Measurements from ENCODE around the gene PLXDC1. TPM values are rescaled to one million over a fixed set of nuclear protein-coding genes. Genes with fewer than 3 reads are reported as not detected.

Gene PLXDC1
- total and polyA plus RNA-seq, 2 experiments from 2014 or later = 0.28 to 0.91 TPM

DNA sequence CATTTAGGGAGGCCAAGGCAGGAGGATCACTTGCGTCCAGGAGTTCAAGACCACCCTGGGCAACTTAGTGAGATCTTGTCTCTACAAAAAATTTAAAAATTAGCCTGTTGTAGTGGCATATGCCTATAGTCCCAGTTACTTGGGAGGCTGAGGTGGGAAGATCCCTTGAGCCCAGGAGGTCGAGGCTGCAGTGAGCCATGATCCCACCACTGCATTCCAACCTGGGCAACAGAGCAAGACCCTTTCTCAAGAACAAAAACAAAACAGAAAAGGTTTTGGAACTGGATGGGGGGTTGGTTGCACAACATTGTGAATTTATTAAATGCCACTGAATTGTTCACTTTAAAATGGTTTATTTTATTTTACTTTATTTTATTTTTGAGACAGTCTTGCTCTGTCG is 21.2 kb downstream of the PLXDC1 start:
- no peak overlapping the region for H3K4me3 Mint-ChIP-seq
- DNase-seq (ENCODE audit: low spot score) = no peak
- TF ChIP-seq, protein P1, sequence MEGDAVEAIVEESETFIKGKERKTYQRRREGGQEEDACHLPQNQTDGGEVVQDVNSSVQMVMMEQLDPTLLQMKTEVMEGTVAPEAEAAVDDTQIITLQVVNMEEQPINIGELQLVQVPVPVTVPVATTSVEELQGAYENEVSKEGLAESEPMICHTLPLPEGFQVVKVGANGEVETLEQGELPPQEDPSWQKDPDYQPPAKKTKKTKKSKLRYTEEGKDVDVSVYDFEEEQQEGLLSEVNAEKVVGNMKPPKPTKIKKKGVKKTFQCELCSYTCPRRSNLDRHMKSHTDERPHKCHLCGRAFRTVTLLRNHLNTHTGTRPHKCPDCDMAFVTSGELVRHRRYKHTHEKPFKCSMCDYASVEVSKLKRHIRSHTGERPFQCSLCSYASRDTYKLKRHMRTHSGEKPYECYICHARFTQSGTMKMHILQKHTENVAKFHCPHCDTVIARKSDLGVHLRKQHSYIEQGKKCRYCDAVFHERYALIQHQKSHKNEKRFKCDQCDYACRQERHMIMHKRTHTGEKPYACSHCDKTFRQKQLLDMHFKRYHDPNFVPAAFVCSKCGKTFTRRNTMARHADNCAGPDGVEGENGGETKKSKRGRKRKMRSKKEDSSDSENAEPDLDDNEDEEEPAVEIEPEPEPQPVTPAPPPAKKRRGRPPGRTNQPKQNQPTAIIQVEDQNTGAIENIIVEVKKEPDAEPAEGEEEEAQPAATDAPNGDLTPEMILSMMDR (conservative IDR thresholded peaks at IDR 0.05; ENCODE audit: low read depth in 2 of 2) = no peak
- TF ChIP-seq POLR2AphosphoS5 (IDR thresholded peaks at IDR 0.05; ENCODE audit: low read depth) = no peak
- TF ChIP-seq, protein P2, sequence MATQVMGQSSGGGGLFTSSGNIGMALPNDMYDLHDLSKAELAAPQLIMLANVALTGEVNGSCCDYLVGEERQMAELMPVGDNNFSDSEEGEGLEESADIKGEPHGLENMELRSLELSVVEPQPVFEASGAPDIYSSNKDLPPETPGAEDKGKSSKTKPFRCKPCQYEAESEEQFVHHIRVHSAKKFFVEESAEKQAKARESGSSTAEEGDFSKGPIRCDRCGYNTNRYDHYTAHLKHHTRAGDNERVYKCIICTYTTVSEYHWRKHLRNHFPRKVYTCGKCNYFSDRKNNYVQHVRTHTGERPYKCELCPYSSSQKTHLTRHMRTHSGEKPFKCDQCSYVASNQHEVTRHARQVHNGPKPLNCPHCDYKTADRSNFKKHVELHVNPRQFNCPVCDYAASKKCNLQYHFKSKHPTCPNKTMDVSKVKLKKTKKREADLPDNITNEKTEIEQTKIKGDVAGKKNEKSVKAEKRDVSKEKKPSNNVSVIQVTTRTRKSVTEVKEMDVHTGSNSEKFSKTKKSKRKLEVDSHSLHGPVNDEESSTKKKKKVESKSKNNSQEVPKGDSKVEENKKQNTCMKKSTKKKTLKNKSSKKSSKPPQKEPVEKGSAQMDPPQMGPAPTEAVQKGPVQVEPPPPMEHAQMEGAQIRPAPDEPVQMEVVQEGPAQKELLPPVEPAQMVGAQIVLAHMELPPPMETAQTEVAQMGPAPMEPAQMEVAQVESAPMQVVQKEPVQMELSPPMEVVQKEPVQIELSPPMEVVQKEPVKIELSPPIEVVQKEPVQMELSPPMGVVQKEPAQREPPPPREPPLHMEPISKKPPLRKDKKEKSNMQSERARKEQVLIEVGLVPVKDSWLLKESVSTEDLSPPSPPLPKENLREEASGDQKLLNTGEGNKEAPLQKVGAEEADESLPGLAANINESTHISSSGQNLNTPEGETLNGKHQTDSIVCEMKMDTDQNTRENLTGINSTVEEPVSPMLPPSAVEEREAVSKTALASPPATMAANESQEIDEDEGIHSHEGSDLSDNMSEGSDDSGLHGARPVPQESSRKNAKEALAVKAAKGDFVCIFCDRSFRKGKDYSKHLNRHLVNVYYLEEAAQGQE (IDR thresholded peaks at IDR 0.05; ENCODE audit: unreplicated experiment) = no peak
- no peak for TF ChIP-seq JUNB (IDR thresholded peaks at IDR 0.05; ENCODE audit: unreplicated experiment)
- TF ChIP-seq, protein P3, sequence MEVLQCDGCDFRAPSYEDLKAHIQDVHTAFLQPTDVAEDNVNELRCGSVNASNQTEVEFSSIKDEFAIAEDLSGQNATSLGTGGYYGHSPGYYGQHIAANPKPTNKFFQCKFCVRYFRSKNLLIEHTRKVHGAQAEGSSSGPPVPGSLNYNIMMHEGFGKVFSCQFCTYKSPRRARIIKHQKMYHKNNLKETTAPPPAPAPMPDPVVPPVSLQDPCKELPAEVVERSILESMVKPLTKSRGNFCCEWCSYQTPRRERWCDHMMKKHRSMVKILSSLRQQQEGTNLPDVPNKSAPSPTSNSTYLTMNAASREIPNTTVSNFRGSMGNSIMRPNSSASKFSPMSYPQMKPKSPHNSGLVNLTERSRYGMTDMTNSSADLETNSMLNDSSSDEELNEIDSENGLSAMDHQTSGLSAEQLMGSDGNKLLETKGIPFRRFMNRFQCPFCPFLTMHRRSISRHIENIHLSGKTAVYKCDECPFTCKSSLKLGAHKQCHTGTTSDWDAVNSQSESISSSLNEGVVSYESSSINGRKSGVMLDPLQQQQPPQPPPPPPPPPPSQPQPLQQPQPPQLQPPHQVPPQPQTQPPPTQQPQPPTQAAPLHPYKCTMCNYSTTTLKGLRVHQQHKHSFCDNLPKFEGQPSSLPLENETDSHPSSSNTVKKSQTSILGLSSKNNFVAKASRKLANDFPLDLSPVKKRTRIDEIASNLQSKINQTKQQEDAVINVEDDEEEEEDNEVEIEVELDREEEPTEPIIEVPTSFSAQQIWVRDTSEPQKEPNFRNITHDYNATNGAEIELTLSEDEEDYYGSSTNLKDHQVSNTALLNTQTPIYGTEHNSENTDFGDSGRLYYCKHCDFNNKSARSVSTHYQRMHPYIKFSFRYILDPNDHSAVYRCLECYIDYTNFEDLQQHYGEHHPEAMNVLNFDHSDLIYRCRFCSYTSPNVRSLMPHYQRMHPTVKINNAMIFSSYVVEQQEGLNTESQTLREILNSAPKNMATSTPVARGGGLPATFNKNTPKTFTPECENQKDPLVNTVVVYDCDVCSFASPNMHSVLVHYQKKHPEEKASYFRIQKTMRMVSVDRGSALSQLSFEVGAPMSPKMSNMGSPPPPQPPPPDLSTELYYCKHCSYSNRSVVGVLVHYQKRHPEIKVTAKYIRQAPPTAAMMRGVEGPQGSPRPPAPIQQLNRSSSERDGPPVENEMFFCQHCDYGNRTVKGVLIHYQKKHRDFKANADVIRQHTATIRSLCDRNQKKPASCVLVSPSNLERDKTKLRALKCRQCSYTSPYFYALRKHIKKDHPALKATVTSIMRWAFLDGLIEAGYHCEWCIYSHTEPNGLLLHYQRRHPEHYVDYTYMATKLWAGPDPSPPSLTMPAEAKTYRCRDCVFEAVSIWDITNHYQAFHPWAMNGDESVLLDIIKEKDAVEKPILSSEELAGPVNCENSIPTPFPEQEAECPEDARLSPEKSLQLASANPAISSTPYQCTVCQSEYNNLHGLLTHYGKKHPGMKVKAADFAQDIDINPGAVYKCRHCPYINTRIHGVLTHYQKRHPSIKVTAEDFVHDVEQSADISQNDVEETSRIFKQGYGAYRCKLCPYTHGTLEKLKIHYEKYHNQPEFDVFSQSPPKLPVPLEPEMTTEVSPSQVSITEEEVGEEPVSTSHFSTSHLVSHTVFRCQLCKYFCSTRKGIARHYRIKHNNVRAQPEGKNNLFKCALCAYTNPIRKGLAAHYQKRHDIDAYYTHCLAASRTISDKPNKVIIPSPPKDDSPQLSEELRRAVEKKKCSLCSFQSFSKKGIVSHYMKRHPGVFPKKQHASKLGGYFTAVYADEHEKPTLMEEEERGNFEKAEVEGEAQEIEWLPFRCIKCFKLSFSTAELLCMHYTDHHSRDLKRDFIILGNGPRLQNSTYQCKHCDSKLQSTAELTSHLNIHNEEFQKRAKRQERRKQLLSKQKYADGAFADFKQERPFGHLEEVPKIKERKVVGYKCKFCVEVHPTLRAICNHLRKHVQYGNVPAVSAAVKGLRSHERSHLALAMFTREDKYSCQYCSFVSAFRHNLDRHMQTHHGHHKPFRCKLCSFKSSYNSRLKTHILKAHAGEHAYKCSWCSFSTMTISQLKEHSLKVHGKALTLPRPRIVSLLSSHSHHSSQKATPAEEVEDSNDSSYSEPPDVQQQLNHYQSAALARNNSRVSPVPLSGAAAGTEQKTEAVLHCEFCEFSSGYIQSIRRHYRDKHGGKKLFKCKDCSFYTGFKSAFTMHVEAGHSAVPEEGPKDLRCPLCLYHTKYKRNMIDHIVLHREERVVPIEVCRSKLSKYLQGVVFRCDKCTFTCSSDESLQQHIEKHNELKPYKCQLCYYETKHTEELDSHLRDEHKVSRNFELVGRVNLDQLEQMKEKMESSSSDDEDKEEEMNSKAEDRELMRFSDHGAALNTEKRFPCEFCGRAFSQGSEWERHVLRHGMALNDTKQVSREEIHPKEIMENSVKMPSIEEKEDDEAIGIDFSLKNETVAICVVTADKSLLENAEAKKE (CRISPR knock-in tag; IDR thresholded peaks at IDR 0.05) = no peak
- TF ChIP-seq STAT1 (IDR thresholded peaks at IDR 0.05; ENCODE audit: unreplicated experiment) = no peak
- no peak for TF ChIP-seq EZH2 (IDR thresholded peaks at IDR 0.05; ENCODE audit: low read depth, unreplicated experiment)
- TF ChIP-seq CREB1 (CRISPR knock-in tag; IDR thresholded peaks at IDR 0.05; ENCODE audit: low read depth) = no peak
- TF ChIP-seq NANOG (IDR thresholded peaks at IDR 0.05; ENCODE audit: borderline replicate concordance) = no peak
- TF ChIP-seq, protein P4, sequence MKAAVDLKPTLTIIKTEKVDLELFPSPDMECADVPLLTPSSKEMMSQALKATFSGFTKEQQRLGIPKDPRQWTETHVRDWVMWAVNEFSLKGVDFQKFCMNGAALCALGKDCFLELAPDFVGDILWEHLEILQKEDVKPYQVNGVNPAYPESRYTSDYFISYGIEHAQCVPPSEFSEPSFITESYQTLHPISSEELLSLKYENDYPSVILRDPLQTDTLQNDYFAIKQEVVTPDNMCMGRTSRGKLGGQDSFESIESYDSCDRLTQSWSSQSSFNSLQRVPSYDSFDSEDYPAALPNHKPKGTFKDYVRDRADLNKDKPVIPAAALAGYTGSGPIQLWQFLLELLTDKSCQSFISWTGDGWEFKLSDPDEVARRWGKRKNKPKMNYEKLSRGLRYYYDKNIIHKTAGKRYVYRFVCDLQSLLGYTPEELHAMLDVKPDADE (IDR thresholded peaks at IDR 0.05) = no peak
- no peak for TF ChIP-seq ZNF114 (CRISPR knock-in tag; IDR thresholded peaks at IDR 0.05)
- TF ChIP-seq ZNF331 (CRISPR knock-in tag; IDR thresholded peaks at IDR 0.05; ENCODE audit: low read depth) = no peak
- no peak for TF ChIP-seq EZH2phosphoT487 (IDR thresholded peaks at IDR 0.05; ENCODE audit: unreplicated experiment)
- Histone ChIP-seq H3K79me2 (replicated peaks; ENCODE audit: insufficient read depth) (no peaks in the 10 kb centered on the region), H3K9me2 (ENCODE audit: insufficient read depth) (no peaks in the 10 kb centered on the region), H3K27ac (ENCODE audit: low read depth) (no peak overlapping the region), H3K36me3 (ENCODE audit: insufficient read depth) (no peaks in the 10 kb centered on the region), H3K4me2 (no peak overlapping the region), H3K27me3 (ENCODE audit: insufficient read depth) (no peaks in the 10 kb centered on the region), H4K20me1 (replicated peaks; ENCODE audit: insufficient read depth) (no peaks in the 10 kb centered on the region), H3K4me3 (no peak overlapping the region), H3K4me1 (ENCODE audit: insufficient read depth) (no peaks in the 10 kb centered on the region), H3F3A (replicated peaks; ENCODE audit: low read depth) (no peaks in the 10 kb centered on the region), H2AFZ (no peak overlapping the region)
- ATAC-seq = no peak
- H3K27me3 Mint-ChIP-seq (ENCODE audit: insufficient read depth, low read depth, poor library complexity) = peaks cover 16% of the 10 kb centered on the region
- H3K9me3 Mint-ChIP-seq = peaks cover 3% of the 10 kb centered on the region; the same call in 1 of the 3 replicates
- H3K27ac Mint-ChIP-seq = no peak overlapping the region
- H3K4me1 Mint-ChIP-seq = peaks cover 8% of the 10 kb centered on the region; the same call in 1 of the 3 replicates
- no peaks in the 10 kb centered on the region for H3K36me3 Mint-ChIP-seq (ENCODE audit: low read depth)
